ENCODE measurements around the gene PGLYRP2.
"Not testable (repeated sequence)": the region's sequence is repeated elsewhere in the genome, so short reads cannot be mapped to it uniquely, and the experiment has no call there.

The PGLYRP2 gene

DNA sequence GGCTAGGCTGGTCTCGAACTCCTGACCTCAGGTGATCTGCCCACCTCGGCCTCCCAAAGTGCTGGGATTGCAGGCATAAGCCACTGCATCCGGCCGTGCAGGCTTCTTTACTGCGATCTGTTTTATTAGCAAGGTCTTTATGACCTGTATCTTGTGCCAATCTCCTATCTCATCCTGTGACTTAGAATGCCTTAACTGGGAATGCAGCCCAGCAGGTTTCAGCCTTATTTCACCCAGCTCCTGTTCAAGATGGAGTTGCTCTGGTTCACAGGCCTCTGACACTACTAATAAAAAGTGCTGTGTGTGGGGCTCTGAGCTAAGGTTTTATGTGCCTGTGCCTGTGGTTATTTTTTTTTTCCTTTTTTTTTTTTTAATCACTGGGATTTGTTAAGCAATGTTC lies 6.5 kb upstream of the PGLYRP2 start:
- not testable (repeated sequence) for DNase-seq

DNA sequence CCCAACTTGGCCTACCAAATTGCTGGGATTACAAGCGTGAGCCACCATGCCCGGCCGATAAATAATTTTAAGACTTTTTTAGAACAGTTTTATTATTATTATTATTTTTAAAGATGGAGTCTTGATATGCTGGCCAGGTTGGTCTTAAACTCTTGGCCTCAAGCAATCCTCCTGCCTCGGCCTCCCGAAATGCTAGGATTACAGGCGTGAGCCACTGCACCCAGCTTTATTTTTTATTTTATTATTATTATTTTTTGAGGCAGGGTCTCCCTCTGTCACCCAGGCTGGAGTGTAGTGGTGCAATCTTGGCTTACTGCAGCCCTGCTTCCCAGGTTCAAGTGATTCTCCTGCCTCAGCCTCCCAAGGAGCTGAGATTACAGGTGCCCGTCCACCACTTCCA lies 1.7 kb upstream of the PGLYRP2 start:
- not testable (repeated sequence) for DNase-seq

DNA sequence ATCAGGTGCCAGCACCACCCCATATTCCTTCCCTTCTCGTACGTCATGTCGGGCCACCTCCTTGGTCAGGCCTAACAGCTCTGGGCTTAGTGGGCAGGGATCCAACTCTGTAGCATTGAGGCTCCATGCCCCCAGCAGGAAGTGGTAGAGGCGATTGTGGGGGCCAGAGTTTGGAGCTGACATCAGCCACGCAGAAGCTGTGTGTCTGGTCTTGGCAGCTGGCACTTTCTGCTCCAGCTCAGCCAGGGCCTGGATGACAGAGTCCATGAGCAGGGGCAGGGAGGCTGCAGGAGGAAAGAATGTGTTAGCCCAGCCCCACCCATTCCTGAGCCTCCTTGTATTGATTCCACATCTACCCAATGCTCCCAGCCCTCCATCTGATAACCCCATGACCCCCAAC lies 3.0 kb downstream of the PGLYRP2 start:
- DNase-seq: no peak

DNA sequence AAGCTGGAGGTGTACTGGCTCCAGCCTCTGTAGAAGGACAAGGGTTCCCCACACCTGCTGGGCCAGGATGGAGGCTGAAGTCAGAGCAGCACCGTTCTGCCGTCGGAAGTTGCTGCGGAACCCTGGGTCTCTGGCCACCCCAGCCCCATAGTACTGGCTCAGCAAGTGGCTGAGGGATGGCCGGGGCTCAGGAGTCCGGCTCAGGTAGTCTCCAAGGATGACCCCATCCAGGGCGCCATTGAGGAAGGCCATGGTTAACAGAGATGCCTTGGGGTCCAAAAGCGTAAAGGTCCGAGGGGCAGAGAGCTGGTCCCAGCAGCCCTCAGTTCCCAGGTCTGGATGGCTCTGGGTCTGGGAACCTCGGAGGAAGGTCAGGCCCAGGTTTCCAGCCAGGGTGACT lies 3.7 kb downstream of the PGLYRP2 start:
- no peak for DNase-seq

DNA sequence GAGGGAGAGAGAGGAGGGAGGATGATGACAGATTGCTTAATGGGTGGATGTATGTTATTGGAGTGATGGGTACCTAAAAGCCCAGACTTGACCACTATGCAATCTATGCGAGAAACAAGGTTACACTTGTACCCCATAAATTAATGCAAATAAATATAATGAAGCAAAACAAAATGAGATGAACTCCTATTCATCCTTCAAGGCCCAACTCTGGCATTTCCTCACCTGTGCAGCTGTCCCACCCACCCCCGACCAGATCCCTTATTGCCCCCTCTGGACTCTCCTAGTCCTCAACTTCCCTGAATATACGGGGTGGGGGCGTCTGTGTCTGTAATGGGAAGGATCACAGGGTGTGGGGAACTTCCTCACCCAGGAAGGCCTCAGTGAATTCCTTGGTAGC lies 4.1 kb downstream of the PGLYRP2 start:
- DNase-seq: no peak

DNA sequence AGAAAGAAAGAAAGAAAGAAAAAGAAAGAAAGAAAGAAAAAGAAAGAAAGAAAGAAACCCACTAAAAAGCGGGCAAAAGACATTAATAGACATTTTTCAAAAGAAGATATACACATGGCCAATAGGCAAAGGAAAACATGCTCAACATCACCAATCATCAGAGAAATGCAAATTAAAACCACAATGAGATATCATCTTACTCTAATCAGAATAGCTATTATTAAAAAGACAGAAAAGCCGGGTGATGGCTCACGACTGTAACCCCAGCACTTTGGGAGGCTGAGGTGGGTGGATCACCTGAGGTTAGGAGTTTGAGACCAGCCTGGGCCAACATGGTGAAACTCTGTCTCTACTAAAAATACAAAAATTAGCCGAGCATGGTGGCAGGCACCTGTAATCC lies 5.5 kb downstream of the PGLYRP2 start:
- not testable (repeated sequence) for DNase-seq

DNA sequence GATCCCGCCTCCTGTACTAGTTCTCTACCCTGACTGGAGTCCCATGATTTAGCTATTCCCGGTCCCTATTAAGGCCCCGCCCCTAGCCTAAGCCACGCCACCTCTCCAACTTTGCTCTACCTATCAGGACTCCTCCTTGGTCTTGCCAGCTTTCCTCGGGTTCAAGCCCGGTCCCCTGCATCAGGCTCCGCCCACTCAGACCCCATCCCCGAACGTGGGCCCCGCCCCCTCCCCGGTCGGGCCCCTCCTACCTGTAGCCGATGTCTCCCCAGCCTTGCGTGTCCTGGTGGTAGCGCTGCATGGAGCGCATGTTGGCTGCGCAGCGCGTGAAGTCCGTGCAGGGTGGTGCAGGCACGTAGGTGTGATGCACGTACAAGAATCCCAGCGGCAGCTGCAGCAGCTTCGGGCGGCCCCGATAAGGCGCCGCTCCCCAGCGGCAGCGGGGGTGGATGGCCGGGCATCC lies 7.6 kb downstream of the PGLYRP2 start:
- no peak for DNase-seq

DNA sequence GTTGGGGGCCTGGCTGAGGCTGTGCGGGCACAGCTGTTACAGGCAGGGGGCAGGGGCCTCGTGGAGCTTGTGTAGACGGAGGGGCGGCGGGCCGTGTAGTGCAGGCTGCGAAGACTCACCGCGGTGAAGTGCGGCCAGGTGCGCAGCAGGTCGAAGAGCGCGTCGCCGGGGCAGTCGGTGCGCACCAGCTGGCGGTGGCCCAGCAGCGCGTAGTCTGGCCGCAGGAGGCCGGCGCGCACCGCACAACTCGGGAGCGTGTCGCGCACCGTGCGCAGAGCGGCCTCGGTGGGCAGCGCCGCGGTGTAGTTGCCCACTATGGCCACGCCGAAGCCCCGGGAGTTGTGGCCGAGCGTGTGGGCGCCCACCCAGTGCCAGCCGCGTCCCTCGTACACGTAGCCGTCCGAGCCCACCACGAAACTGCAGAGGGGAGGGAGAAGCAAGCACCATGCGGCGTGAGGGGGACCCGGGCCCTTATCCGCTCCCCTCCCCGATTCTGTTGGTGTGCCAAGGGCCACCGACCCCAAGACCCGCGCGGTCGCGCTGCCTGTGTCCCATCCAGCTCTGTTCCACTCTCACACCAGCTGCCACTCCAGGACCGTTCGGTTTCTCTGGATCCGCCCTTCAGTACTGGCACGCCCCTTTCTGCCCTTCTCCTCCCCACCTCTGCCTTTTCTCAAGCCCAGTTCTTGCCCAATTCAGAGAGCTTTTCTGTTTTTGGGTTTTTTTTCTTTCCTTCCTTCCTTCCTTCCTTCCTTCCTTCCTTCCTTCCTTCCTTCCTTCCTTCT lies 9.6 kb downstream of the PGLYRP2 start:
- DNase-seq: peak; percentile 45

DNA sequence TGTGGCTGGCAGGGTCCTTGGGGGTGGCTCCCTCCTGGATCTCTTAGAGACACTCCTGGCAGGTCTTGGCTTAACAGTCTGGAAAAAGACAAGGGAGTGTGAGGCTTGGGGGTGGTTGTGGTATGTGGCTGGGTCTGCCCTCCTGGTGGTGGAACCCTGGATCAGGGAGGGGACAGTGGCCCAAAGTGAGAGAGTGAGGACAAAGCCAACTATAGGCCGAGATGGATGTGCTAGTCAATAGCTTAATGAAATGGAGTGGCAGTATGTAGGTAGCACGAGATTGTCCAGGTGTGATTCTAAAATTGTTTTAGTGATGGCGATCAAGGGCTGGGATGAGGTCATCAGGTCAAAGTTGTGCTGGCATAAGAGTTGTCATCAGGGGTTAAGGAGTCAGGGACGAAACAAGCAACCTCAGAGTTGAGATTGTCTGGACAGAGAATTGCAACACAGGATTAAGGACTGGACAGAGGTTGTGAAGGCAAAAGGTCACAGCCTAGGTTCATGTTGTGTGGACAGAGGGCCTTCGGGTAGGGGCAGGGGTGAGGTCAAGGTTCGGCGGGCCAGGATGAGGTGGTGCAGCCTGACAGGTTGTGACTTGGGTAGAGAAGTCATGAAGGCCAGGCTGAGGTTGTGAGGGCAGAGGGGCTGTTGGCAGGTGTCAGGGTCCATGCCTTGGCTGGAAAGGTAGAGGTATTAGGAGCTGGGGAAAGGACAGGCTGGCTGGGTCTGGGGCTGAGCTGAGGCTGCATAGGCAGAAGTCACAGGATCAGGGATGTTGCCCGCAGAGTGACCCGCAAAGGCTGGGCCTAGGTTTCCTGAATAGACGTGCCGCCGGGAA lies 10.4 kb downstream of the PGLYRP2 start:
- no peak for DNase-seq

DNA sequence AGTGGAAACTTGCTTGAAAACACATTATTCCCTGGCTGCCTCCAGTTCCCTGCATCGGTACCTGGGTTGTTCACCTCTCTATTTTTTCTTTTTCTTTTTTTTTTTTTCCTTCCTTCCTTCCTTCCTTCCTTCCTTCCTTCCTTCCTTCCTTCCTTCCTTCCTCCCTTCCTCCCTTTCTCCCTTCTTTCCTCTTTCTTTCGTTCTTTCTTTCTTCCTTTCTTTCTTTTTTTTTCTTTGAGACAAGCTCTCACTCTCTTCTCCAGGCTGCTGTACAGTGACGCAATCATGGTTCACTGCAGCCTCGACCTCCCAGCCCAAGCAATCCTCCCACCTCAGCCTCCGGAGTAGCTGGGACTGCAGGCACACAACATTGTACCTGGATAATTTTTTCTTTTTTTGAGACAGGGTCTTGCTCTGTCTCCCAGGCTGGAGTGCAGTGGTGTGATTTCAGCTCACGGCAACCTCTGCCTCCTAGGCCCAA lies 11.5 kb downstream of the PGLYRP2 start:
- DNase-seq: no peak

DNA sequence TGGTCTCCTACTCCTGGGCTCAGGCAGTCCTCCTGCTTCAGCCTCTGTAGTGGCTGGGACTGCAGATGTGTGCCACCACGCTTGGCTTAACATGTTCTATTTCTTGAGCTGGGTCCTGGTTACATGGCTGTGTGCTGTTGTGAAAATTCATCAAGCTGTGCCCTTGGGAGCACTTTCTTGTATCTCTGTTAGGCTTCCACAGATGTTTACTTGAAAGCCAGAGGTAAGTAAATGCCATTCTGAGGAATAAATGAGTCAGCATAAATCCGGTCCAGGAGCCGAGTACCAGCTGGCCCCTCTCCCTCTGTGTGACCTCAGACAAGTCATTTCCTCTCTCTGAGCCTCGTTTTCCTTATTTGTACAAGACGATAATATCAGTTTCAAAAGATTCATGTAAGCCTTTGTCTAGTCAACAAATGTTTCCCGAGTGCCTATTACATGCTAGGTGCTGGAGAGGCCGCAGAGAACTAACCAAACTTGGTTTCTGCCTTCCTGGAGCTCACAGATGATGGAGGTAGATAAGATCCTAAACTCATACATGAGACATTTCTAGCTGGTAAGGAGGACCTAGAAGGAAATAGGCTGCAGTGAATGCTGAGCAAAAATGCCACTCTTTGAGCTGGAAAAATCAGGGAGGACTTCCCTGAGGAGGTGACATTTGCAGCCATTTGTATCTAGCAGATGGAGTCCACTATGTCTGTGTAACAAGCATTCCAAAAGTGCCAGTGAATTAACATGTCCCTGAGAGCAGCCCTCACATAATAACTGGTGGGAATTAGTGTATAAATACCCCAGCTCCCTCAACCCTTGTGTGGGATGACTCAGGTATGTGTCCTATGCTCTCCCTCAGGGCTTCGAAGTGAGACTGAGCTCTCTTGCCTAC lies 12.2 kb downstream of the PGLYRP2 start:
- DNase-seq: peak; percentile 50

DNA sequence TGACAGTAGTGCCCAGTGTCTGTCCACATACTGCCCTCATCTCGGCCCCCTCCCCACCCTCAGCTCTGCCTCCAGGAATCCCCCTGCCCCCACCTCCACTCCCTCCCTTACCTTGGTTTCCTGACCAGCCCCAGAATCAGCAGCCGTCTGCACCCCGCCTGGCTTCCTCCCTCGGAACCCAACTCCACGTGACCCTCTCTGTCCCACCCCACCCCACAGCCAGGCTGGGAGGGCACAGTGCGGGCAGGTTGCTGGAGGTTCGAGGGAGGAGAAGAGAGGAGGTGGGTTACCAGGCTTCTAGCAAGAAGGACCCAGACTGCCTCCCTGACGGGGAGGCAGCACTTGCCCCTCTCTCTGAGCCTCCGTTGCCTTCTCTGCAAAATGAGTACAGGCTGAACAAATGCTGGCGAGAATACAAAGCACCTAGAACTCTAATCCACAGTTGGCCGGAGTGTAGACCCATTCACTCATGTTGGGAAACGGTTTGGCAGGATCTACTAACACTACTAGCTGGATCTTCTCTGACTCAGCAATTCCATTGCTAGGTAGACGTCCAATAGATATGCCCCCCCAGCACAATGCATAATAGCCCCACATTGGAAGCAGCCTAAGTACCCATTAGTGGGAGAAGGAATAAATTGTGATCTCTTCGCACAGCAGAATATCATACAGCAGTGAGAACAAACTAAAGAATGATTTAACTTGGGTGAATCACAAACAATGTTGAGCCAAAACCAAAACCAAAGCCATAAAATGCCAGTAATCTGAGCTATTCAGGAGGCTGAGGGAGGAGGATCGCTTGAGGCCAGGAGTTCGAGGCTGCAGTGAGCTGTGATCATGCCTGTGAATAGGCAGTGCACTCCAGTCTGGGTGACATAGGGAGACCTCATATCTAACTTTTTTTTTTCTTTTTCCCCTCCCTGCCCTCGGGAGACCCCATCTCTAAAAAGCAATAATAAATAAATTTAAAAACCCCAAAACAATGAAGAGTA lies 14.6 kb downstream of the PGLYRP2 start, which contains the start of gene RASAL3:
RASAL3 (minus strand) TSS at position 151 of the 992 bp plus-strand sequence. CDS start 186 bp downstream, outside the sequence.
- peak; percentile 73 for DNase-seq

DNA sequence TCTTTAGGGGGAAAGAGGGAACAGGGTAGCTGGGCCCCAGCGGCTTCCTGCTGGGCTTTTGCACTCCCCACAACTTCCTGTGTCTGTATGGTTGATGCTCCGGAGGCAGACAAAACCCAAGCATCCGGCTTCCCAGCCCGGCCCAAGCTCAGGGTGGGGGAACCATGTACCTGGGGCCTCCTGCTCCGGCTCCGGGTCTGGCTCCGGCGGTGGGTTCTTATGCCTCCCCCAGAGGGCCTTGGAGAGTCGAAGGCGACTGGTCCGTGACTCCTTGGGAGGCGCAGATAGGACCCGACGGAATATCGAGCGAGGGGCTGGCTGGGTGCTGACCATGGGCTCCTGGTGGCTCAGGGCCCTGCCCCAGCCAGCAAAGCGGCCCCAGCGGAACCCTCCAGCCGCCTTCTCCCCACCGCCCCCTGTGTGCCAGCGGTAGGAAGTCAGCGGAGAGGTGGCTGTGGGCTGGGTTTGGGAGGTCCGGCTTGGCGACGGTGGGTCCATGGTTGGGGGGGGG lies 15.4 kb downstream of the PGLYRP2 start:
- DNase-seq: peak; percentile 81

DNA sequence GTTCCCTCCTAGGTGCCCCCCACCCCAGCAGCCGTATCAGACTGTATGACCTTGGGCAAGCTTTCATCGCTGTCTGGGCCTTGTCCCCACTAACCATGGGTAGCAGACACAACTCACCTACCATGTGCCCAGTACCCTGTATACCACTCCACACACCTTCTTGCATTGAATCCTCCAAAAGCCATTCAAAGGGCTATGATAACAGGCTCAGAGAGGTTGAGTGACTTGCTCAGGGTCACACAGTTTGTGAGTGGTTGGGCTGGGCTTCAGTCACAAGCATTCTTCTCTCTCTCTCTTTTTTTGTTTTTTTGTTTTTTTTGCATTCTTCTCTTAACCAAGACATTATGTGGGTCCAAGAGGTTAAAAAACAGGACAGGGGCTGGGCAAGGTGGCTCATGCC lies 17.6 kb downstream of the PGLYRP2 start:
- DNase-seq: no peak

DNA sequence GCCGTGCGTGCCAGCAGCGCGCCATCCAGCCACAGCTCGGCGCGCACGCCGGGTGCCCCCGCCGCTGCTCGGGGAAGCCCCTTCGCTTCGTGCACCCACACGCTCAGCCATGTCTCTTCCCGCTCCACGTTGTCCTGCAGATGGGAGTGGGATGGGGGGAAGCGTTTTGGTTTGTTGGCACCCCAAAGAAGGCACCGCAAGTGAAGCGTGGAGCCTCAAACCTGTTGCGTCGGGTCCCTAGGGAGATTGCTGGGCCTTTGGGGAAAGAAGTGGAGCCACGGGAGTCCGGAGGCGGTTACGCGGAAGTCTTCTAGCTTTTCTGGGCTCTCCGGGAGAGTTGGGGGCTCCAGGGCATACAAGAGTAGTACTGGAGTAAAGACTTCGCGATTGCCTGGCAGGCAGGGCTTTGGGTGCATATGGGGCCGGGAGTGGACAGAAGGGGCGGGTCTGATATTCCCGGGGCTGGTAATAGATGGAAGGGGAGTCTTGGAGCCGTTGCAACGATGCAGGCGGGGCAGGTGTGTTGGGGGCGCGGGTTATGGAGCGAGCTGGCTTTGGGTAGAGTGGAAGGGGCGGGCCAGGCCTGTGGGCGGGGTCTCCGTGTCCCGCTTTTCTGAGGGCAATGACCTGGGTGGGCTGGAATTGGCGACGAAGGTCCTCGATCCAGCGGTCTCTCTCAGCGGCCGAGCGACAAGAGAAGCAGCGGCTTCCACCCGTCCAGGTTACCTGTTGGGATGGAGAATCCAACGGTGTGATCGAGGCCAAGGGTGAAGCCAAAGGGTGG lies 21.4 kb downstream of the PGLYRP2 start:
- DNase-seq: no peak

DNA sequence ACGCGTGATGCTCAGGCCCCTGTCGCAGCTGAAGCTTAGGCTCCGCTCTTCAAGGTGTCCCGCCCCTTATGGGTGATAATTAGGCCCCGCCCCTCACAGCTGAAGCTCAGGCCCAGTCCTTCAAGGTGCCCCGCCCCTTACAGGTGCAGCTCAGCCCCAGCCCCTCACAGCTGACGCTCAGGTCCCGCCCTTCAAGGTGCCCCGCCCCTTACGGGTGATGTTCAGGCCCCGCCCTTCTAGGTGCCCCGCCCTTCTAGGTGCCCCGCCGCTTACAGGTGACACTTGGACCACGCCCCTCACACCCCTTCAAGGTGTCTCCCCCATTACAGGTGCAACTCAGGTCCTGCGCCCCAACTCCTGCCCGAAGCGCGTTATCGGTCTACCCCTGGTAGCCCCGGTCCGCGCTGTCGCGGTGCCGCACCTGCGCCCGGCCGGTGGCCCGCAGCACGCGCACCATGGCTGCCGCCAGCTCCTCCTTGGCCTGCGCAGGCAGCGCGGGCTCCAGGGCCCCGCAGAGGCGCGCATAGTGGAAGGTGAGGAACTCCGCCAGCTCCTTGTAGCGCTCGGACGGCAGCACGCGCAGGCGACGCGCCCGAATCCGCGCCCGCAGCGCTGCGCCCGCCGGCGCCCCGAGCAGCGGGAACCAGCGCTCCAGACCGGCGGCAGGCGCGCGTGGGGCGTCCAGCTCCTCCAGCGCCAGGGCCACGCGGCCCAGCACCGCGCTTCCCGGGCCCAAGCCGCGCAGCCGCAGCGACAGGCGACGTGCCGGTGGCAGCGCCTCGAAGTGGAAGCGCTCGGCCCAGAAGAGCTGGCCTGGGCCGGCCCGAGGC lies 22.2 kb downstream of the PGLYRP2 start:
- no peak for DNase-seq

DNA sequence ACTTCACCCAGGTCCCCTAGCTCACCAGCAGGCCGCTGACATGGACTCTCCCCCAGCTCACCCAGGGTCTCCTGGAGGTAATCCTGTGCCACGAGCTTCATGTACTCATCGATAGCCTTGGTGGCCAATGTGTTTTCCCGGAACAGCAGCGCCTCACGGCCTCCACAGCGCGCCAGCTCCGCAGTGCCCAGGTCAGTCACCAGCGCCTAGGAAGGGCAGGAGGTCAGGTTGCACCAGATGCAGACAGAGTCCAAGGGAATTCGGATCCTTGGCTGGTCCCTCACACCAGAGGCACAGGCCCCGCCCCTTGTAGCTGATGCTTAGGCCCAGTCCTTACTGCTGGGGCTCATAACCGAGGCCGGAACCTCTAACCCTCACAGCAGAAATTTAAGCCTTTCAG lies 22.9 kb downstream of the PGLYRP2 start:
- no peak for DNase-seq

DNA sequence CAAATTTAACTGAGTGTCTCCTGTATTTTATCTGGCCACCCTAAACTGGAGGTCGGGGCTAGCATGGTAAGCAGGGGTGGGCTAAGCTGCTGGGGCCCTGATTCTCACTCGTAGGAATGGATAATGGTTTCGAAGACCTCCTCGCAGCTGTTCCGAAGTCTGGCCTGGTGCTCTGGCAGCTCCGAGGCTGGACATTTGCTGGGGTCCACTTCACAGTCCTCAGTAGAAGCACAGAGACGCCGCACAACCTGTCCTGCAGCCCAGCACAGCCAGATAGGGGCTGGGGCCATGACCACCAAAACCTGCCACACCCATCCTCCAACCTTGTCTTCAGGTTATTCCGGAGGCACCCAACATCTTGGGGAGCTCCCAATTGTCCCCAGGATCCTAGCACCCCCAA lies 23.3 kb downstream of the PGLYRP2 start:
- DNase-seq: no peak

Data from activated T-cell treated with anti-CD3 and anti-CD28 coated beads, Interleukin-2, amount 50 U/mL, for 1 hour (primary cell).